Neuron (in vitro differentiated cells): ENCODE results near the gene RCOR1.

Experiments used
- H2AFZ ChIP-seq: one replicate; pipeline ENCODE4 v1.6.1; 2013; ENCODE audit warnings: low read depth, mild to moderate bottlenecking, inconsistent platforms, low read length, moderate library complexity
- H3K27me3 ChIP-seq: one replicate; pipeline ENCODE4 v1.6.1; 2013; ENCODE audit warnings: low read length; ENCODE audit not compliant: insufficient read depth
- H3K36me3 ChIP-seq: one replicate; pipeline ENCODE4 v1.6.1; 2013; ENCODE audit warnings: low read length; ENCODE audit not compliant: insufficient read depth
- H3K4me1 ChIP-seq: one replicate; pipeline ENCODE4 v1.6.1; 2013; ENCODE audit warnings: low read length; ENCODE audit not compliant: insufficient read depth
- H3K4me3 ChIP-seq: 2 replicates; pipeline ENCODE4 v1.5.1; 2013; ENCODE audit warnings: mild to moderate bottlenecking, low read length, moderate library complexity
- H3K9me3 ChIP-seq: one replicate; pipeline ENCODE4 v1.6.1; 2013; ENCODE audit warnings: low read length

The RCOR1 gene

GRCh38 chr14:102667703-102668102, 75.3 kb downstream of the RCOR1 start:
- Histone ChIP-seq H3K9me3 (no peaks in the 10 kb centered on the region), H3K27me3 (no peaks in the 10 kb centered on the region), H3K4me1 (no peaks in the 10 kb centered on the region), H2AFZ (no peak overlapping the region), H3K36me3 (no peaks in the 10 kb centered on the region), H3K4me3 (no peak overlapping the region)

GRCh38 chr14:102668291-102668873, 75.9 kb downstream of the RCOR1 start:
- H3K27me3 ChIP-seq = no peaks in the 10 kb centered on the region
- H3K4me1 ChIP-seq = no peaks in the 10 kb centered on the region
- H3K9me3 ChIP-seq = no peaks in the 10 kb centered on the region
- no peaks in the 10 kb centered on the region for H3K36me3 ChIP-seq
- no peak overlapping the region for H3K4me3 ChIP-seq
- H2AFZ ChIP-seq = no peak overlapping the region

- H3K9me3 ChIP-seq = no peaks in the 10 kb centered on the region
- H3K4me3 ChIP-seq = no peak overlapping the region
These were observed 79.0 kb downstream of the RCOR1 start for GRCh38 chr14:102671410-102671809.

GRCh38 chr14:102672410-102672960, 80.0 kb downstream of the RCOR1 start:
- Histone ChIP-seq H2AFZ (no peak overlapping the region), H3K4me3 (no peak overlapping the region), H3K36me3 (peaks cover 3% of the 10 kb centered on the region), H3K9me3 (no peaks in the 10 kb centered on the region), H3K27me3 (no peaks in the 10 kb centered on the region), H3K4me1 (no peaks in the 10 kb centered on the region)

More at GRCh38 chr14:102671410-102671809, 79.0 kb downstream of the RCOR1 start:
- Histone ChIP-seq H3K4me1 (no peaks in the 10 kb centered on the region), H3K36me3 (peaks cover 3% of the 10 kb centered on the region), H2AFZ (no peak overlapping the region), H3K27me3 (no peaks in the 10 kb centered on the region)

- H3K36me3 ChIP-seq = peaks cover 3% of the 10 kb centered on the region
- no peak overlapping the region for H3K4me3 ChIP-seq
- no peaks in the 10 kb centered on the region for H3K4me1 ChIP-seq
- no peak overlapping the region for H2AFZ ChIP-seq
- no peaks in the 10 kb centered on the region for H3K9me3 ChIP-seq
- no peaks in the 10 kb centered on the region for H3K27me3 ChIP-seq
These were observed 82.9 kb downstream of the RCOR1 start for GRCh38 chr14:102675396-102675795.

GRCh38 chr14:102678394-102678793, 85.9 kb downstream of the RCOR1 start:
- Histone ChIP-seq H2AFZ (no peak overlapping the region), H3K27me3 (no peaks in the 10 kb centered on the region), H3K4me3 (no peak overlapping the region), H3K9me3 (no peaks in the 10 kb centered on the region), H3K4me1 (no peaks in the 10 kb centered on the region), H3K36me3 (peaks cover 3% of the 10 kb centered on the region)

- no peak overlapping the region for H3K4me3 ChIP-seq
- no peaks in the 10 kb centered on the region for H3K4me1 ChIP-seq
- no peak overlapping the region for H2AFZ ChIP-seq
- H3K36me3 ChIP-seq = peaks cover 3% of the 10 kb centered on the region
- no peaks in the 10 kb centered on the region for H3K9me3 ChIP-seq
- H3K27me3 ChIP-seq = no peaks in the 10 kb centered on the region
These were observed 91.2 kb downstream of the RCOR1 start for GRCh38 chr14:102683399-102684297.

- H3K4me1 ChIP-seq = no peaks in the 10 kb centered on the region
- H3K36me3 ChIP-seq = peaks cover 3% of the 10 kb centered on the region
- H3K27me3 ChIP-seq = no peaks in the 10 kb centered on the region
- H2AFZ ChIP-seq = no peak overlapping the region
- H3K4me3 ChIP-seq = no peak overlapping the region
- no peaks in the 10 kb centered on the region for H3K9me3 ChIP-seq
These were observed 91.8 kb downstream of the RCOR1 start for GRCh38 chr14:102684298-102684663.

- H3K27me3 ChIP-seq = no peaks in the 10 kb centered on the region
- H3K4me1 ChIP-seq = no peaks in the 10 kb centered on the region
- H3K4me3 ChIP-seq = no peak overlapping the region
- no peak overlapping the region for H2AFZ ChIP-seq
- H3K9me3 ChIP-seq = no peaks in the 10 kb centered on the region
- H3K36me3 ChIP-seq = peaks cover 3% of the 10 kb centered on the region
These were observed 93.8 kb downstream of the RCOR1 start for GRCh38 chr14:102686196-102686801.

- H3K9me3 ChIP-seq = no peaks in the 10 kb centered on the region
- H3K36me3 ChIP-seq = peaks cover 3% of the 10 kb centered on the region
- H3K4me1 ChIP-seq = peaks cover 7% of the 10 kb centered on the region
- H3K4me3 ChIP-seq = no peak overlapping the region
- no peak overlapping the region for H2AFZ ChIP-seq
- H3K27me3 ChIP-seq = no peaks in the 10 kb centered on the region
These were observed 95.8 kb downstream of the RCOR1 start for GRCh38 chr14:102688290-102688689.

- Histone ChIP-seq H3K9me3 (no peaks in the 10 kb centered on the region), H3K27me3 (no peaks in the 10 kb centered on the region), H3K4me3 (no peak overlapping the region), H3K36me3 (no peaks in the 10 kb centered on the region), H3K4me1 (peaks cover 18% of the 10 kb centered on the region), H2AFZ (no peak overlapping the region)
These were observed 98.2 kb downstream of the RCOR1 start for GRCh38 chr14:102690509-102691286.

- no peaks in the 10 kb centered on the region for H3K27me3 ChIP-seq
- H3K4me1 ChIP-seq = peaks cover 24% of the 10 kb centered on the region
These were observed 99.3 kb downstream of the RCOR1 start for GRCh38 chr14:102691763-102692162.

More at GRCh38 chr14:102691763-102692162, 99.3 kb downstream of the RCOR1 start:
- no peak overlapping the region for H3K4me3 ChIP-seq
- H3K36me3 ChIP-seq = no peaks in the 10 kb centered on the region
- H2AFZ ChIP-seq = no peak overlapping the region
- no peaks in the 10 kb centered on the region for H3K9me3 ChIP-seq
